ENCODE results near the gene PREX1.

GRCh38 chr20:48668451-48668946 is 159.3 kb downstream of the PREX1 start:
- TF ChIP-seq CTCF (conservative IDR thresholded peaks at IDR 0.05; ENCODE audit: low read depth, low read length) (no peak), POLR2A (IDR thresholded peaks at IDR 0.05; ENCODE audit: low read depth, low read length) (no peak), CHD1 (IDR thresholded peaks at IDR 0.05; ENCODE audit: low read depth, low read length) (no peak), USF2 (IDR thresholded peaks at IDR 0.05; ENCODE audit: low read depth, low read length) (no peak)
